ENCODE measurements around the gene PPP1R16B. TPM values are rescaled to one million over a fixed set of nuclear protein-coding genes. Genes with fewer than 3 reads are reported as not detected.

The PPP1R16B gene
- total RNA-seq, 1 donor, result not detected

- H3K4me2 ChIP-seq (ENCODE audit: insufficient read depth, low read length), result no peak overlapping the region
- no peak overlapping the region for H2AFZ ChIP-seq (ENCODE audit: low read length)
- H3K4me1 ChIP-seq (ENCODE audit: insufficient read depth, low read length), result no peaks in the 10 kb centered on the region
- no peaks in the 10 kb centered on the region for H4K20me1 ChIP-seq (ENCODE audit: insufficient read depth, low read length)
- no peaks in the 10 kb centered on the region for H3K36me3 ChIP-seq (ENCODE audit: insufficient read depth, low read length)
- H3K9me3 ChIP-seq (ENCODE audit: low read depth, low read length), result no peaks in the 10 kb centered on the region
- TF ChIP-seq CTCF (IDR thresholded peaks at IDR 0.05; ENCODE audit: extremely low read depth, low read depth, low read length), result no peak
- H3K79me2 ChIP-seq (ENCODE audit: insufficient read depth, low read length), result no peaks in the 10 kb centered on the region
- no peak overlapping the region for H3K27ac ChIP-seq (ENCODE audit: low read depth, low read length)
- DNase-seq (ENCODE audit: insufficient read length, low spot score, missing footprints), result no peak
- peaks cover 6% of the 10 kb centered on the region for H3K27me3 ChIP-seq (ENCODE audit: insufficient read depth, low read length)
- no peak overlapping the region for H3K4me3 ChIP-seq (ENCODE audit: insufficient read depth, low read length)
These were observed 48.3 kb downstream of the PPP1R16B start for GRCh38 chr20:38853759-38854158.

- Histone ChIP-seq H3K4me2 (ENCODE audit: insufficient read depth, low read length) (no peak overlapping the region), H3K4me3 (ENCODE audit: insufficient read depth, low read length) (no peak overlapping the region), H3K36me3 (ENCODE audit: insufficient read depth, low read length) (no peaks in the 10 kb centered on the region), H4K20me1 (ENCODE audit: insufficient read depth, low read length) (no peaks in the 10 kb centered on the region), H2AFZ (ENCODE audit: low read length) (no peak overlapping the region), H3K27ac (ENCODE audit: low read depth, low read length) (no peak overlapping the region), H3K4me1 (ENCODE audit: insufficient read depth, low read length) (no peaks in the 10 kb centered on the region), H3K27me3 (ENCODE audit: insufficient read depth, low read length) (peaks cover 6% of the 10 kb centered on the region), H3K9me3 (ENCODE audit: low read depth, low read length) (no peaks in the 10 kb centered on the region), H3K79me2 (ENCODE audit: insufficient read depth, low read length) (no peaks in the 10 kb centered on the region)
- DNase-seq (ENCODE audit: insufficient read length, low spot score, missing footprints), result no peak
- no peak for TF ChIP-seq CTCF (IDR thresholded peaks at IDR 0.05; ENCODE audit: extremely low read depth, low read depth, low read length)
These were observed 49.2 kb downstream of the PPP1R16B start for GRCh38 chr20:38854654-38855066.

GRCh38 chr20:38855356-38855755 is 49.9 kb downstream of the PPP1R16B start:
- no peaks in the 10 kb centered on the region for H3K36me3 ChIP-seq (ENCODE audit: insufficient read depth, low read length)
- no peak overlapping the region for H2AFZ ChIP-seq (ENCODE audit: low read length)
- no peaks in the 10 kb centered on the region for H3K79me2 ChIP-seq (ENCODE audit: insufficient read depth, low read length)
- peaks cover 6% of the 10 kb centered on the region for H3K27me3 ChIP-seq (ENCODE audit: insufficient read depth, low read length)
- TF ChIP-seq CTCF (IDR thresholded peaks at IDR 0.05; ENCODE audit: extremely low read depth, low read depth, low read length), result no peak
- no peak overlapping the region for H3K4me2 ChIP-seq (ENCODE audit: insufficient read depth, low read length)
- H3K4me1 ChIP-seq (ENCODE audit: insufficient read depth, low read length), result no peaks in the 10 kb centered on the region
- peak; percentile 94 for DNase-seq (ENCODE audit: insufficient read length, low spot score, missing footprints)
- H3K9me3 ChIP-seq (ENCODE audit: low read depth, low read length), result no peaks in the 10 kb centered on the region
- no peak overlapping the region for H3K4me3 ChIP-seq (ENCODE audit: insufficient read depth, low read length)
- H4K20me1 ChIP-seq (ENCODE audit: insufficient read depth, low read length), result no peaks in the 10 kb centered on the region
- H3K27ac ChIP-seq (ENCODE audit: low read depth, low read length), result no peak overlapping the region

GRCh38 chr20:38856570-38856969 is 51.1 kb downstream of the PPP1R16B start:
- peaks cover 6% of the 10 kb centered on the region for H3K27me3 ChIP-seq (ENCODE audit: insufficient read depth, low read length)

More at GRCh38 chr20:38856570-38856969, 51.1 kb downstream of the PPP1R16B start:
- no peak for DNase-seq (ENCODE audit: insufficient read length, low spot score, missing footprints)
- Histone ChIP-seq H3K4me3 (ENCODE audit: insufficient read depth, low read length) (no peak overlapping the region), H4K20me1 (ENCODE audit: insufficient read depth, low read length) (no peaks in the 10 kb centered on the region), H3K9me3 (ENCODE audit: low read depth, low read length) (no peaks in the 10 kb centered on the region), H3K79me2 (ENCODE audit: insufficient read depth, low read length) (no peaks in the 10 kb centered on the region), H3K4me1 (ENCODE audit: insufficient read depth, low read length) (no peaks in the 10 kb centered on the region), H3K27ac (ENCODE audit: low read depth, low read length) (no peak overlapping the region), H3K36me3 (ENCODE audit: insufficient read depth, low read length) (no peaks in the 10 kb centered on the region), H2AFZ (ENCODE audit: low read length) (no peak overlapping the region), H3K4me2 (ENCODE audit: insufficient read depth, low read length) (no peak overlapping the region)
- TF ChIP-seq CTCF (IDR thresholded peaks at IDR 0.05; ENCODE audit: extremely low read depth, low read depth, low read length), result no peak

Measured in osteoblast (primary cell).